Endothelial cell of umbilical vein (primary cell): ENCODE data around the gene EML3. TPM values are rescaled to one million over a fixed set of nuclear protein-coding genes. Genes with fewer than 3 reads are reported as not detected.

Experiments
- BruUV-seq: library from RNA; stranded (reverse); fragments of 400-500 nt; replicated peaks from 2 replicates; lab custom pipeline; 2021; lab: Mats Ljungman, UMichigan
- CTCF ChIA-PET: fragments of 300-600, 350-600 bp; sonication (Branson Sonifier 250); formaldehyde crosslinking; loops from one replicate; lab custom pipeline; 2021; ENCODE audit warnings: antibody characterized with exemption, inconsistent platforms; lab: Charles Lee
- POLR2A ChIA-PET: fragments of 300-600, 350-600 bp; sonication (Branson Sonifier 250); formaldehyde crosslinking; loops from one replicate; lab custom pipeline; 2021; ENCODE audit warnings: antibody characterized with exemption, inconsistent platforms; lab: Charles Lee
- DNase-seq: peaks from one replicate; pipeline ENCODE4 v3.0.0-alpha.2; 2011; ENCODE audit warnings: low read depth, low spot score
- FAIRE-seq: peaks from 2 replicates; lab custom pipeline; 2011; peaks lifted over from hg19 to GRCh38; lab: Jason Lieb, UNC
- H2AFZ ChIP-seq: 2 replicates; pipeline ENCODE4 v1.6.0; 2012; ENCODE audit warnings: low read depth, low read length, control low read depth, inconsistent platforms
- H3K27ac ChIP-seq: 2 replicates; pipeline ENCODE4 v1.5.1; 2011; ENCODE audit warnings: low read depth, mild to moderate bottlenecking, control low read depth, low read length, moderate library complexity; ENCODE audit not compliant: insufficient read depth
- H3K27me3 ChIP-seq, 2 experiments: 2 replicates each; pipeline versions ENCODE4 v1.6.0 to v1.6.1; 2011; ENCODE audit warnings: low read length in 2 of 2, mixed read lengths in 1 of 2; ENCODE audit not compliant: control insufficient read depth in 2 of 2, insufficient read depth in 2 of 2
- H3K36me3 ChIP-seq, 2 experiments: 2 replicates in 1 of 2; 3 replicates in 1 of 2; pipeline ENCODE4 v1.5.1; 2011; ENCODE audit warnings: low read length in 2 of 2, mild to moderate bottlenecking in 1 of 2, moderate library complexity in 1 of 2; ENCODE audit not compliant: control insufficient read depth in 2 of 2, insufficient read depth in 2 of 2; ENCODE audit errors: extremely low read depth in 1 of 2
- H3K4me1 ChIP-seq: 3 replicates; pipeline ENCODE4 v1.5.1; 2011; ENCODE audit warnings: mild to moderate bottlenecking, low read length; ENCODE audit not compliant: control insufficient read depth, insufficient read depth; ENCODE audit errors: extremely low read depth
- H3K4me2 ChIP-seq: 2 replicates; pipeline ENCODE4 v1.6.1; 2011; ENCODE audit warnings: low read length, control low read depth, mixed read lengths; ENCODE audit not compliant: insufficient read depth
- H3K4me3 ChIP-seq, 3 experiments: fragments of 200-600 bp in 1 of 3; sonication (generic), shearing (Covaris generic) in 1 of 3; replicated peaks in 1 of 3; 2 replicates each; pipeline ENCODE4 v1.5.1; 2011 to 2016; ENCODE audit warnings: control low read depth in 3 of 3, low read length in 3 of 3, mild to moderate bottlenecking in 2 of 3, inconsistent platforms in 1 of 3, low read depth in 1 of 3, moderate library complexity in 1 of 3; ENCODE audit not compliant: insufficient read depth in 1 of 3
- H3K79me2 ChIP-seq: 2 replicates; pipeline ENCODE4 v1.6.0; 2012; ENCODE audit warnings: low read length, inconsistent platforms; ENCODE audit not compliant: control insufficient read depth, insufficient read depth
- H3K9ac ChIP-seq: replicated peaks from 2 replicates; pipeline ENCODE3; 2011; ENCODE audit warnings: low read length, control low read depth; ENCODE audit not compliant: insufficient read depth; ENCODE audit errors: extremely low read depth
- H3K9me1 ChIP-seq: replicated peaks from 3 replicates; pipeline ENCODE4 v1.6.0; 2011; ENCODE audit warnings: mild to moderate bottlenecking, low read length; ENCODE audit not compliant: control insufficient read depth, insufficient read depth; ENCODE audit errors: extremely low read depth
- H3K9me3 ChIP-seq: replicated peaks from 2 replicates; pipeline ENCODE4 v1.5.1; 2012; ENCODE audit warnings: low read length, inconsistent platforms; ENCODE audit not compliant: control insufficient read depth, insufficient read depth
- H4K20me1 ChIP-seq: replicated peaks from 2 replicates; pipeline ENCODE3; 2011; ENCODE audit warnings: mild to moderate bottlenecking, low read length; ENCODE audit not compliant: control insufficient read depth, insufficient read depth; ENCODE audit errors: extremely low read depth
- EZH2 ChIP-seq: IDR thresholded peaks from 2 replicates; pipeline ENCODE4 v1.6.1; 2012; ENCODE audit warnings: borderline replicate concordance, low read depth, mild to moderate bottlenecking, moderate library complexity, low read length, inconsistent platforms; ENCODE audit not compliant: severe bottlenecking
- FOS ChIP-seq: IDR thresholded peaks from 2 replicates; pipeline ENCODE4 v1.6.1; 2011; ENCODE audit warnings: mild to moderate bottlenecking, low read length, moderate library complexity, borderline replicate concordance; ENCODE audit not compliant: insufficient read depth
- GATA2 ChIP-seq: IDR thresholded peaks from 2 replicates; pipeline ENCODE4 v1.7.0; 2011; ENCODE audit warnings: low read depth, mild to moderate bottlenecking, moderate library complexity, mixed read lengths, low read length; ENCODE audit not compliant: insufficient read length, insufficient read depth
- JUN ChIP-seq: IDR thresholded peaks from 2 replicates; pipeline ENCODE4 v1.6.1; 2011; ENCODE audit warnings: borderline replicate concordance, low read depth; ENCODE audit not compliant: insufficient read length, insufficient read depth
- MAX ChIP-seq: IDR thresholded peaks from 2 replicates; pipeline ENCODE4 v1.6.1; 2011; ENCODE audit not compliant: insufficient read depth, insufficient read length
- MYC ChIP-seq: IDR thresholded peaks from one replicate; pipeline ENCODE4 v1.6.1; 2011; ENCODE audit warnings: mild to moderate bottlenecking, low read depth, low read length
- POLR2A ChIP-seq: IDR thresholded peaks from 2 replicates; pipeline ENCODE4 v1.6.1; 2012; ENCODE audit warnings: low read depth, mild to moderate bottlenecking, control low read depth, low read length
- POLR2AphosphoS5 ChIP-seq: IDR thresholded peaks from 2 replicates; pipeline ENCODE4 v1.6.1; 2012; ENCODE audit warnings: low read depth, mild to moderate bottlenecking, control low read depth, low read length, moderate library complexity; ENCODE audit not compliant: insufficient read depth
- dilution Hi-C: fragments of 300-500 bp; cut with MboI; formaldehyde crosslinking; loops from one replicate; pipeline ENCODE4 v1.15.0; 2019; ENCODE audit warnings: low sequenced_read_pairs; ENCODE audit not compliant: extremely low pct_ligation_motif_present
- intact Hi-C: fragments of 100-400 bp; cut with micrococcal nuclease; formaldehyde crosslinking; loops from one replicate; pipeline ENCODE4 v1.10.0; 2022
- polyA plus RNA-seq, 4 experiments: library from polyadenylated mRNA; depleted of rRNA in 3 of 4; stranded (reverse) in 3 of 4; unstranded in 1 of 4; fragments of >200 nt; gene quantifications; 2 replicates each; pipeline versions ENCODE4 v1.2.1 to v1.2.3, GENCODE V29; 2011 to 2012; ENCODE audit warnings: missing spikeins in 1 of 4
- total RNA-seq: library from RNA; stranded (reverse); gene quantifications from 2 replicates; pipeline ENCODE4 v1.2.3, GENCODE V29; 2021
- TF ChIP-seq, protein P1 (sequence below), 2 donors: IDR thresholded peaks; 1 replicate in 1 of 2; 2 replicates in 1 of 2; pipeline ENCODE4 v1.5.1; 2011; ENCODE audit warnings: low read length in 2 of 2, mild to moderate bottlenecking in 2 of 2, moderate library complexity in 2 of 2, control low read depth in 1 of 2, inconsistent platforms in 1 of 2, low read depth in 1 of 2; ENCODE audit not compliant: insufficient read depth in 1 of 2; ENCODE audit errors: extremely low read depth in 1 of 2

EML3 gene
- total and polyA plus RNA-seq, 2 donors (not counting 3 experiments of a cell fraction or from before 2014, with no cell fraction given): 75.7 to 101 TPM

DNA sequence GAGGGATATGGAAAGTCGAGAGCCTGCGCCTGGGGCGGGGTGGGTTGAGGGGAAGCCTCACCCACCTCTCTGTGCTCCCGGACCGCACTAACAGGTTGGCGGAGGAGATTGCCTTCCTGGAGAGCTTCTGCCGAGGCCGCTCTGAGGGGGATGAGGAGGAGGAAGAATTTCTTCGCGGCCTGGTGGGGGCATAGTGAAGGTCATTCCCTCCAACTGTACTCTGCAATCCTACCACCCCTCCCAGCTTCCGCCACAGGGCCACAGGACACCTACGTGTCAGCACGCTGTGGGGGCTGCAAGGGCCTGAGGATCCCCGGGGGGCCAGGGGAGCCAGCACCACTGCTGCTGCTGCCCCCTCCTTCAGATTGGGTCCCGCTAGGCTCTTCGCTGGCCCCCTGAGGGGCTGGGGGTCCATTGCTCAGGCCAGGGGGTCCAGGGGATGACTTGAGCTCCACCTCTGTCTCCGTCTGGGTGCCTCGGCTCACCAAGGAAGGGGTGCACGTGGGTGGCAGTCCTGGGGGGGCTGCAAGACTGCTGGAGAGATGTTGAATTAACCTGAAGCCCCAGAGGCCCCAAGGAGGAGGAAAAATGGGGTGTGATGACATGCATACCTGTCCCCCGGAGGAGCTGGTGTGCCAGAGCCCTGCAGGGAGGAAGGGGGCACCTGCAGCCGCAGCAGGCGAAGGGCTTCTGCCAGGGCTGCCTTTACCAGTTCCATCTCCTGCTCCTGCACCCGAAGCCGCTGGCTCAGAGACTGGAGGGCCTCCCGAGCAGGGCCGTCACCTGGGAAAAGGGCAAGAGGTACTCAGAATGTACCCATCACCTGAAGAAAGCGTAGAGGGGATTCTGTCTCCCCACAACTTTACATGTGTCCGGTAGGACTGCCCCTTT is 1.5 kb downstream of the EML3 start:
- POLR2A ChIA-PET: interaction anchor here (0.6 to 2.0 kb wide), 6 partner anchors 10 to 230 kb away, joined by 3 to 9 read pairs (median 4); partner anchors contain the start of genes B3GAT3, C11orf98, CSKMT and EEF1G
- Histone ChIP-seq H3K9me1 (no peaks in the 10 kb centered on the region), H3K4me1 (peaks cover 22% of the 10 kb centered on the region), H3K79me2 (peaks cover 14% of the 10 kb centered on the region), H3K36me3 (peaks cover 0 to 10% of the 10 kb centered on the region in 2 experiments), H3K4me2 (peak overlapping the region; percentile 87), H4K20me1 (no peaks in the 10 kb centered on the region), H3K27ac (peak overlapping the region; percentile 30), H2AFZ (peak overlapping the region; percentile 51), H3K4me3 (peak overlapping the region; percentile 61 to 74 (median 67)), H3K27me3 (no peaks in the 10 kb centered on the region), H3K9ac (peak overlapping the region; percentile 57), H3K9me3 (no peaks in the 10 kb centered on the region)
- intact Hi-C loops (loop anchor here (5.0 kb wide), 1 partner anchor 214 kb away; no protein-coding TSS in a partner anchor), dilution Hi-C loops (no loop called here)
- BruUV-seq: no TSS peak
- no peak for FAIRE-seq
- no peak for TF ChIP-seq MAX
- TF ChIP-seq MYC: no peak
- TF ChIP-seq, protein P1, sequence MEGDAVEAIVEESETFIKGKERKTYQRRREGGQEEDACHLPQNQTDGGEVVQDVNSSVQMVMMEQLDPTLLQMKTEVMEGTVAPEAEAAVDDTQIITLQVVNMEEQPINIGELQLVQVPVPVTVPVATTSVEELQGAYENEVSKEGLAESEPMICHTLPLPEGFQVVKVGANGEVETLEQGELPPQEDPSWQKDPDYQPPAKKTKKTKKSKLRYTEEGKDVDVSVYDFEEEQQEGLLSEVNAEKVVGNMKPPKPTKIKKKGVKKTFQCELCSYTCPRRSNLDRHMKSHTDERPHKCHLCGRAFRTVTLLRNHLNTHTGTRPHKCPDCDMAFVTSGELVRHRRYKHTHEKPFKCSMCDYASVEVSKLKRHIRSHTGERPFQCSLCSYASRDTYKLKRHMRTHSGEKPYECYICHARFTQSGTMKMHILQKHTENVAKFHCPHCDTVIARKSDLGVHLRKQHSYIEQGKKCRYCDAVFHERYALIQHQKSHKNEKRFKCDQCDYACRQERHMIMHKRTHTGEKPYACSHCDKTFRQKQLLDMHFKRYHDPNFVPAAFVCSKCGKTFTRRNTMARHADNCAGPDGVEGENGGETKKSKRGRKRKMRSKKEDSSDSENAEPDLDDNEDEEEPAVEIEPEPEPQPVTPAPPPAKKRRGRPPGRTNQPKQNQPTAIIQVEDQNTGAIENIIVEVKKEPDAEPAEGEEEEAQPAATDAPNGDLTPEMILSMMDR (IDR thresholded peaks at IDR 0.05; ENCODE audit: extremely low read depth in 1 of 2, insufficient read depth in 1 of 2, low read depth in 1 of 2, low read length in 2 of 2): no peak
- TF ChIP-seq FOS: no peak
- TF ChIP-seq EZH2: no peak
- no peak for TF ChIP-seq GATA2
- no peak for TF ChIP-seq JUN
- no peak for TF ChIP-seq POLR2AphosphoS5
- no peak for TF ChIP-seq POLR2A
- DNase-seq: no peak
- CTCF ChIA-PET: interaction anchor here (0.7 to 5.7 kb wide), 17 partner anchors 8 to 216 kb away, joined by 3 to 48 read pairs (median 6); partner anchors contain the start of genes B3GAT3, C11orf98, CSKMT and EEF1G
